A549 (cell line): ENCODE results near the gene DUSP10. TPM values are rescaled to one million over a fixed set of nuclear protein-coding genes. Genes with fewer than 3 reads are reported as not detected.
A peak's percentile ranks its signal among the peaks of the same experiment; 100 is the strongest.

Experiments
- ATAC-seq, 2 experiments: fragments of 200-7000 bp in 1 of 2; fragments of >200 bp in 1 of 2; cut with Nextera tagmentation in 1 of 2; cut with Tn5 transposase in 1 of 2; 3 replicates each; pipeline versions ENCODE4 v1.8.0 to v1.9.1; 2018 to 2020; ENCODE audit warnings: mild to moderate bottlenecking in 1 of 2, moderate library complexity in 1 of 2
- CTCF ChIA-PET: fragments of 300-600 bp; sonication (Branson Sonifier 250); formaldehyde crosslinking; extraction: SDS; loops from one replicate; lab custom pipeline; 2021; ENCODE audit warnings: antibody characterized with exemption, inconsistent platforms; lab: Yijun Ruan, JAX
- POLR2A ChIA-PET: fragments of 350-600 bp; formaldehyde crosslinking; extraction: SDS; loops from one replicate; lab custom pipeline; 2021; ENCODE audit warnings: antibody characterized with exemption, inconsistent platforms; lab: Yijun Ruan, JAX
- DNase-seq, 2 experiments: peaks; one replicate each; pipeline versions ENCODE4 v3.0.0 to v3.0.0-alpha.2; 2011 to 2016; ENCODE audit warnings: low read depth in 1 of 2, low spot score in 1 of 2
- FAIRE-seq: peaks from 2 replicates; lab custom pipeline; 2011; peaks lifted over from hg19 to GRCh38; lab: Jason Lieb, UNC
- H3K27ac ChIP-seq, 2 experiments: fragments of >200 bp; sonication (Bioruptor Twin); formaldehyde crosslinking; 3 replicates each; pipeline ENCODE4 v1.5.1; 2016 to 2017
- H3K4me1 ChIP-seq: fragments of >200 bp; sonication (Bioruptor Twin); formaldehyde crosslinking; 3 replicates; pipeline ENCODE4 v1.6.1; 2016
- H3K4me2 ChIP-seq: fragments of >200 bp; sonication (Bioruptor Twin); formaldehyde crosslinking; 3 replicates; pipeline ENCODE4 v1.6.1; 2016
- H3K4me3 ChIP-seq: fragments of >200 bp; sonication (Bioruptor Twin); formaldehyde crosslinking; 3 replicates; pipeline ENCODE4 v1.5.1; 2016
- H3K9me3 ChIP-seq: fragments of >200 bp; sonication (Bioruptor Twin); formaldehyde crosslinking; 3 replicates; pipeline ENCODE4 v1.6.1; 2016
- BHLHE40 ChIP-seq: IDR thresholded peaks from 2 replicates; pipeline ENCODE4 v1.6.1; 2012; ENCODE audit warnings: low read depth, low read length, inconsistent platforms
- CEBPB ChIP-seq, 2 experiments: fragments of >200 bp in 1 of 2; sonication (Bioruptor Twin) in 1 of 2; formaldehyde crosslinking in 1 of 2; IDR thresholded peaks; 2 replicates each; pipeline ENCODE4 v1.6.1; 2012 to 2016
- EHF ChIP-seq: fragments of 250-450 bp; sonication (Bioruptor Pico); IDR thresholded peaks from 2 replicates; pipeline ENCODE4 v1.5.0; 2020; ENCODE audit warnings: mild to moderate bottlenecking
- ELK1 ChIP-seq: fragments of 150-350 bp; IDR thresholded peaks from 2 replicates; pipeline ENCODE4 v1.6.1; 2014; ENCODE audit warnings: low read depth, mild to moderate bottlenecking, low read length
- EP300 ChIP-seq, 2 experiments: fragments of >200 bp; sonication (Bioruptor Twin); formaldehyde crosslinking; IDR thresholded peaks; 2 replicates in 1 of 2; 3 replicates in 1 of 2; pipeline ENCODE4 v1.6.1; 2016 to 2017
- FOSB ChIP-seq: fragments of 250-450 bp; sonication (Bioruptor Pico); IDR thresholded peaks from 2 replicates; pipeline ENCODE4 v1.5.0; 2020; ENCODE audit warnings: mild to moderate bottlenecking, moderate library complexity
- FOSL2 ChIP-seq, 2 experiments: fragments of 450-650 bp in 1 of 2; fragments of >200 bp in 1 of 2; sonication (Bioruptor Twin) in 1 of 2; formaldehyde crosslinking; IDR thresholded peaks; 2 replicates each; pipeline versions ENCODE4 v1.5.0 to v1.6.1; 2016 to 2020; ENCODE audit warnings: mild to moderate bottlenecking in 1 of 2, moderate library complexity in 1 of 2
- HDAC2 ChIP-seq: fragments of 200-600 bp; sonication (generic); IDR thresholded peaks from 2 replicates; pipeline ENCODE4 v1.6.1; 2016
- HES2 ChIP-seq: fragments of >200 bp; sonication (Bioruptor Twin); formaldehyde crosslinking; IDR thresholded peaks from 2 replicates; pipeline ENCODE4 v1.6.1; 2016
- HOXA7 ChIP-seq: fragments of 250-450 bp; sonication (Bioruptor Pico); IDR thresholded peaks from 2 replicates; pipeline ENCODE4 v1.5.0; 2020; ENCODE audit warnings: mild to moderate bottlenecking, moderate library complexity
- HOXB13 ChIP-seq: fragments of 250-450 bp; sonication (Bioruptor Pico); IDR thresholded peaks from 2 replicates; pipeline ENCODE4 v1.5.0; 2020; ENCODE audit warnings: low read depth, mild to moderate bottlenecking, moderate library complexity
- JUNB ChIP-seq: fragments of >200 bp; sonication (Bioruptor Twin); formaldehyde crosslinking; IDR thresholded peaks from 2 replicates; pipeline ENCODE4 v1.6.1; 2016
- KDM1A ChIP-seq: fragments of 200-600 bp; sonication (generic); IDR thresholded peaks from 2 replicates; pipeline ENCODE4 v1.6.1; 2016; ENCODE audit warnings: low read depth, mild to moderate bottlenecking
- MAFK ChIP-seq: fragments of 450-650 bp; IDR thresholded peaks from 2 replicates; pipeline ENCODE4 v1.6.1; 2014; ENCODE audit not compliant: partially characterized antibody
- NPAS2 ChIP-seq: fragments of 250-450 bp; sonication (Bioruptor Pico); IDR thresholded peaks from 2 replicates; pipeline ENCODE4 v1.8.0; 2022; ENCODE audit warnings: mild to moderate bottlenecking, moderate library complexity, borderline replicate concordance
- PHF8 ChIP-seq: fragments of 200-600 bp; sonication (generic); IDR thresholded peaks from 2 replicates; pipeline ENCODE4 v1.6.1; 2016; ENCODE audit warnings: low read depth, mild to moderate bottlenecking, antibody characterized with exemption, moderate library complexity, borderline replicate concordance
- POLR2A ChIP-seq: IDR thresholded peaks from 2 replicates; pipeline ENCODE4 v1.6.1; 2012; ENCODE audit warnings: mild to moderate bottlenecking, low read length
- RNF2 ChIP-seq: fragments of 200-600 bp; sonication (generic); IDR thresholded peaks from 2 replicates; pipeline ENCODE4 v1.6.1; 2016; ENCODE audit warnings: low read depth, mild to moderate bottlenecking, antibody characterized with exemption, moderate library complexity, borderline replicate concordance
- ZC3H11A ChIP-seq: fragments of 450-650 bp; IDR thresholded peaks from 2 replicates; pipeline ENCODE4 v1.6.1; 2014; ENCODE audit warnings: antibody characterized with exemption, mild to moderate bottlenecking
- ZFP36 ChIP-seq: fragments of 450-650 bp; IDR thresholded peaks from 2 replicates; pipeline ENCODE4 v1.6.1; 2014; ENCODE audit warnings: borderline replicate concordance; ENCODE audit not compliant: partially characterized antibody
- ZSCAN20 ChIP-seq: fragments of 250-450 bp; sonication (Bioruptor Pico); IDR thresholded peaks from 2 replicates; pipeline ENCODE4 v1.8.0; 2022; ENCODE audit warnings: mild to moderate bottlenecking, moderate library complexity
- WGBS: methylation state at CpG from one replicate; pipeline ENCODE4 v1.1.6; 2017; ENCODE audit errors: missing lambda C conversion rate; 5-methylcytosine and 5-hydroxymethylcytosine counted together
- polyA plus RNA-seq, 4 experiments: library from polyadenylated mRNA; depleted of rRNA in 3 of 4; stranded (reverse); fragments of >200 nt; fragmentation: RNase III in 1 of 4; extraction: RNeasy Plus Mini Kit Qiagen cat#74134 plus additional on column Dnase treatment in 1 of 4; gene quantifications; 2 replicates in 3 of 4; 3 replicates in 1 of 4; pipeline ENCODE4 v1.2.3, GENCODE V29; 2011 to 2017
- TF ChIP-seq, protein P1 (sequence below): fragments of 450-650 bp; IDR thresholded peaks from 2 replicates; pipeline ENCODE4 v1.6.1; 2014; ENCODE audit warnings: antibody characterized with exemption
- TF ChIP-seq, protein P2 (sequence below): fragments of 250-450 bp; sonication (Bioruptor Pico); IDR thresholded peaks from 2 replicates; pipeline ENCODE4 v1.5.0; 2020; ENCODE audit warnings: low read depth, mild to moderate bottlenecking, moderate library complexity

The DUSP10 gene
- polyA plus RNA-seq, 2 of the 4 experiments (the other 2 are of a cell fraction), result 4.8 to 5.2 TPM

- H3K4me3 ChIP-seq, result no peak overlapping the region
- no peaks in the 10 kb centered on the region for H3K9me3 ChIP-seq
- TF ChIP-seq ZSCAN20, result no peak
- no peak for TF ChIP-seq EHF (CRISPR knock-in tag)
- no peak for TF ChIP-seq FOSB (CRISPR knock-in tag)
- no peak for TF ChIP-seq JUNB
- no peak for TF ChIP-seq ZFP36
- no peak for TF ChIP-seq CEBPB (IDR thresholded peaks at IDR 0.05)
- no peak for TF ChIP-seq ZC3H11A
- TF ChIP-seq ELK1, result no peak
- no peak for TF ChIP-seq FOSL2 (IDR thresholded peaks at IDR 0.05)
- no peak for TF ChIP-seq FOSL2 (CRISPR knock-in tag; IDR thresholded peaks at IDR 0.05)
- TF ChIP-seq POLR2A, result no peak
- TF ChIP-seq EP300 (IDR thresholded peaks at IDR 0.05), result no peak
- TF ChIP-seq RNF2, result no peak
- no peak for TF ChIP-seq HES2
- TF ChIP-seq, all 56 proteins: peak for 0
- FAIRE-seq (no peak), ATAC-seq (peak in 1 of 2 experiments; percentile 57; a peak in 1 of 6 replicates), DNase-seq (peak in 1 of 2 experiments; percentile 30)
- 62% methylated on average over 8 of the region's 8 CpGs for WGBS
- H3K4me1 ChIP-seq, result peaks cover 11% of the 10 kb centered on the region; the same call in 2 of the 3 replicates
- H3K4me2 ChIP-seq, result peak overlapping the region; percentile 19; the same call in 2 of the 3 replicates
- H3K27ac ChIP-seq, result peak overlapping the region; percentile 13 to 43; a peak in 2 of 6 replicates
- ChIA-PET POLR2A (no interaction called here), CTCF (interaction anchor here (1.0 to 1.9 kb wide), 4 partner anchors 10 to 691 kb away, joined by 3 to 5 read pairs (median 3); no protein-coding TSS in a partner anchor)
Measured at GRCh38 chr1:221774054-221774842, 32.4 kb upstream of the DUSP10 start.

GRCh38 chr1:221773383-221773782, 31.5 kb upstream of the DUSP10 start:
- peak; percentile 55 for TF ChIP-seq MAFK
- TF ChIP-seq HOXA7, result no peak
- H3K27ac ChIP-seq, result no peak overlapping the region
- no peaks in the 10 kb centered on the region for H3K9me3 ChIP-seq
- H3K4me1 ChIP-seq, result peaks cover 11% of the 10 kb centered on the region; the same call in 2 of the 3 replicates
- DNase-seq, result no peak
- no peak overlapping the region for H3K4me3 ChIP-seq
- no peak for ATAC-seq
- 75% methylated on average over 2 of the region's 2 CpGs for WGBS
- no peak for FAIRE-seq
- ChIA-PET POLR2A (no interaction called here), CTCF (interaction anchor here (1.0 to 1.9 kb wide), 4 partner anchors 9 to 692 kb away, joined by 3 to 5 read pairs (median 3); no protein-coding TSS in a partner anchor)
- no peak overlapping the region for H3K4me2 ChIP-seq

- Histone ChIP-seq H3K9me3 (no peaks in the 10 kb centered on the region), H3K27ac (no peak overlapping the region), H3K4me2 (no peak overlapping the region), H3K4me1 (peaks cover 11% of the 10 kb centered on the region; the same call in 2 of the 3 replicates), H3K4me3 (no peak overlapping the region)
- DNase-seq (no peak), FAIRE-seq (no peak), ATAC-seq (no peak)
- ChIA-PET POLR2A (no interaction called here), CTCF (interaction anchor here (0.9 kb wide), 1 partner anchor 288 kb away, joined by 3 read pairs; no protein-coding TSS in a partner anchor)
- TF ChIP-seq POLR2A (no peak), EP300 (IDR thresholded peaks at IDR 0.05) (no peak), KDM1A (no peak), PHF8 (no peak), HOXB13 (no peak), BHLHE40 (no peak), FOSL2 (IDR thresholded peaks at IDR 0.05) (no peak), FOSL2 (CRISPR knock-in tag; IDR thresholded peaks at IDR 0.05) (no peak), RNF2 (no peak), HDAC2 (no peak), HOXA7 (no peak), NPAS2 (CRISPR knock-in tag) (no peak), FOSB (CRISPR knock-in tag) (no peak), ZC3H11A (no peak)
- TF ChIP-seq, protein P1, sequence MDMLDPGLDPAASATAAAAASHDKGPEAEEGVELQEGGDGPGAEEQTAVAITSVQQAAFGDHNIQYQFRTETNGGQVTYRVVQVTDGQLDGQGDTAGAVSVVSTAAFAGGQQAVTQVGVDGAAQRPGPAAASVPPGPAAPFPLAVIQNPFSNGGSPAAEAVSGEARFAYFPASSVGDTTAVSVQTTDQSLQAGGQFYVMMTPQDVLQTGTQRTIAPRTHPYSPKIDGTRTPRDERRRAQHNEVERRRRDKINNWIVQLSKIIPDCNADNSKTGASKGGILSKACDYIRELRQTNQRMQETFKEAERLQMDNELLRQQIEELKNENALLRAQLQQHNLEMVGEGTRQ, result no peak
- TF ChIP-seq, protein P2, sequence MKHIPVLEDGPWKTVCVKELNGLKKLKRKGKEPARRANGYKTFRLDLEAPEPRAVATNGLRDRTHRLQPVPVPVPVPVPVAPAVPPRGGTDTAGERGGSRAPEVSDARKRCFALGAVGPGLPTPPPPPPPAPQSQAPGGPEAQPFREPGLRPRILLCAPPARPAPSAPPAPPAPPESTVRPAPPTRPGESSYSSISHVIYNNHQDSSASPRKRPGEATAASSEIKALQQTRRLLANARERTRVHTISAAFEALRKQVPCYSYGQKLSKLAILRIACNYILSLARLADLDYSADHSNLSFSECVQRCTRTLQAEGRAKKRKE (CRISPR knock-in tag), result no peak
- WGBS, result 48% methylated on average over 3 of the region's 3 CpGs
Measured at GRCh38 chr1:221772117-221772516, 30.2 kb upstream of the DUSP10 start.
